HepG2 (cell line): Measurements from ENCODE around the gene NUP88. TPM values are rescaled to one million over a fixed set of nuclear protein-coding genes. Genes with fewer than 3 reads are reported as not detected.
A peak's percentile ranks its signal among the peaks of the same experiment; 100 is the strongest.

Experiments used
- CBFB ChIP-seq: sonication (generic); formaldehyde crosslinking; IDR thresholded peaks from 2 replicates; pipeline ENCODE4 v1.4.0; 2020; ENCODE audit warnings: missing genetic modification reagents
- FOXA3 ChIP-seq: IDR thresholded peaks from 2 replicates; pipeline ENCODE4 v1.6.1; 2016; ENCODE audit warnings: missing genetic modification reagents, missing compliant biosample characterization
- IRF1 ChIP-seq: sonication (generic); formaldehyde crosslinking; IDR thresholded peaks from 2 replicates; pipeline ENCODE4 v1.4.0; 2020; ENCODE audit warnings: low read depth, mild to moderate bottlenecking, missing genetic modification reagents
- JUNB ChIP-seq: sonication (generic); formaldehyde crosslinking; IDR thresholded peaks from 2 replicates; pipeline ENCODE4 v1.8.0; 2022; ENCODE audit warnings: missing genetic modification reagents, mild to moderate bottlenecking, borderline replicate concordance
- MLXIP ChIP-seq: sonication (generic); formaldehyde crosslinking; IDR thresholded peaks from 2 replicates; pipeline ENCODE4 v1.9.0; 2021; ENCODE audit warnings: missing genetic modification reagents, borderline replicate concordance
- PPARG ChIP-seq: conservative IDR thresholded peaks from 2 replicates; pipeline ENCODE4 v1.6.1; 2016; ENCODE audit warnings: missing biosample characterization, missing genetic modification reagents
- SMAD9 ChIP-seq: sonication (generic); formaldehyde crosslinking; IDR thresholded peaks from 2 replicates; pipeline ENCODE4 v1.5.1; 2020; ENCODE audit warnings: mild to moderate bottlenecking, missing genetic modification reagents
- SOX6 ChIP-seq, 2 experiments: fragments of 450-650 bp in 1 of 2; sonication (generic) in 1 of 2; formaldehyde crosslinking in 1 of 2; IDR thresholded peaks; 2 replicates each; pipeline versions ENCODE4 v1.4.0 to v1.6.1; 2017 to 2020; ENCODE audit warnings: antibody characterized with exemption in 1 of 2, mild to moderate bottlenecking in 1 of 2, missing genetic modification reagents in 1 of 2
- TCF12 ChIP-seq, 2 experiments: fragments of 450-650 bp in 1 of 2; sonication (generic) in 1 of 2; formaldehyde crosslinking in 1 of 2; IDR thresholded peaks; 2 replicates each; pipeline versions ENCODE4 v1.6.1 to v1.8.0; 2017 to 2022; ENCODE audit warnings: antibody characterized with exemption in 1 of 2, mild to moderate bottlenecking in 1 of 2, missing genetic modification reagents in 1 of 2, moderate library complexity in 1 of 2
- U2AF1 ChIP-seq: fragments of 200-400 bp; formaldehyde crosslinking; optimal IDR thresholded peaks from 2 replicates; pipeline ENCODE3; 2017; ENCODE audit warnings: mild to moderate bottlenecking, low read depth, low read length
- WIZ ChIP-seq: sonication (generic); formaldehyde crosslinking; IDR thresholded peaks from 2 replicates; pipeline ENCODE4 v1.5.1; 2020; ENCODE audit warnings: mild to moderate bottlenecking, missing genetic modification reagents
- ZFAT ChIP-seq: sonication (generic); formaldehyde crosslinking; conservative IDR thresholded peaks from 2 replicates; pipeline ENCODE4 v1.8.1; 2023; ENCODE audit warnings: missing genetic modification reagents, inconsistent platforms
- ZFP1 ChIP-seq: IDR thresholded peaks from 2 replicates; pipeline ENCODE4 v1.6.1; 2016
- ZNF101 ChIP-seq: sonication (generic); formaldehyde crosslinking; IDR thresholded peaks from 2 replicates; pipeline ENCODE4 v1.4.0; 2020; ENCODE audit warnings: mild to moderate bottlenecking, low read depth, missing genetic modification reagents, borderline replicate concordance
- ZNF329 ChIP-seq: sonication (generic); formaldehyde crosslinking; IDR thresholded peaks from 2 replicates; pipeline ENCODE4 v1.9.0; 2021; ENCODE audit warnings: low read depth, mild to moderate bottlenecking, missing genetic modification reagents
- ZNF343 ChIP-seq: sonication (generic); formaldehyde crosslinking; IDR thresholded peaks from 2 replicates; pipeline ENCODE4 v1.4.0; 2020; ENCODE audit warnings: mild to moderate bottlenecking, missing genetic modification reagents
- ZNF629 ChIP-seq: sonication (generic); formaldehyde crosslinking; conservative IDR thresholded peaks from 2 replicates; pipeline ENCODE4 v1.5.0; 2020; ENCODE audit warnings: missing genetic modification reagents
- ZNF713 ChIP-seq: sonication (generic); formaldehyde crosslinking; IDR thresholded peaks from 2 replicates; pipeline ENCODE4 v1.4.0; 2020; ENCODE audit warnings: mild to moderate bottlenecking, missing genetic modification reagents
- polyA plus RNA-seq, 8 experiments: library from polyadenylated mRNA; depleted of rRNA in 3 of 8; stranded (reverse) in 7 of 8; unstranded in 1 of 8; fragments of >200 nt; fragmentation: Illumina TruSeq in 4 of 8; extraction: Trizol in 4 of 8; gene quantifications; 2 replicates each; pipeline versions ENCODE4 v1.2.1 to v1.2.3, GENCODE V29; 2011 to 2016; ENCODE audit warnings: low read depth in 4 of 8, missing spikeins in 1 of 8, mixed read lengths in 1 of 8; ENCODE audit not compliant: insufficient read depth in 1 of 8
- total RNA-seq, 5 experiments: library from RNA; depleted of rRNA; stranded (reverse); fragments of >200 nt; fragmentation: Illumina TruSeq; extraction: Trizol; gene quantifications; 2 replicates each; pipeline ENCODE4 v1.2.3, GENCODE V29; 2016; ENCODE audit warnings: low read depth in 1 of 5
- TF ChIP-seq, protein P1 (sequence below): sonication (generic); formaldehyde crosslinking; IDR thresholded peaks from 2 replicates; pipeline ENCODE4 v1.5.0; 2020; ENCODE audit warnings: mild to moderate bottlenecking, missing genetic modification reagents
- TF ChIP-seq, protein P2 (sequence below): sonication (generic); formaldehyde crosslinking; IDR thresholded peaks from 2 replicates; pipeline ENCODE4 v1.4.0; 2020; ENCODE audit warnings: mild to moderate bottlenecking, missing genetic modification reagents
- TF ChIP-seq, protein P3 (sequence below): sonication (generic); formaldehyde crosslinking; conservative IDR thresholded peaks from 2 replicates; pipeline ENCODE4 v1.4.0; 2020; ENCODE audit warnings: missing genetic modification reagents

The NUP88 gene
- total and polyA plus RNA-seq, 2 of the 13 experiments (the other 11 are each of a cell fraction or from before 2014, with no cell fraction given) = 48.2 to 130 TPM

GRCh38 chr17:5438716-5439445, 19.4 kb upstream of the NUP88 start, which contains the start of gene C1QBP (continued):
- no peak; the same call in 1 of the 2 replicates for TF ChIP-seq MLXIP (CRISPR knock-in tag)
- no peak; the same call in 1 of the 2 replicates for TF ChIP-seq ZFAT
- TF ChIP-seq PPARG = peak; percentile 55
- TF ChIP-seq FOXA3 (CRISPR knock-in tag) = peak; percentile 42; the same call in 1 of the 2 replicates
- TF ChIP-seq, protein P1, sequence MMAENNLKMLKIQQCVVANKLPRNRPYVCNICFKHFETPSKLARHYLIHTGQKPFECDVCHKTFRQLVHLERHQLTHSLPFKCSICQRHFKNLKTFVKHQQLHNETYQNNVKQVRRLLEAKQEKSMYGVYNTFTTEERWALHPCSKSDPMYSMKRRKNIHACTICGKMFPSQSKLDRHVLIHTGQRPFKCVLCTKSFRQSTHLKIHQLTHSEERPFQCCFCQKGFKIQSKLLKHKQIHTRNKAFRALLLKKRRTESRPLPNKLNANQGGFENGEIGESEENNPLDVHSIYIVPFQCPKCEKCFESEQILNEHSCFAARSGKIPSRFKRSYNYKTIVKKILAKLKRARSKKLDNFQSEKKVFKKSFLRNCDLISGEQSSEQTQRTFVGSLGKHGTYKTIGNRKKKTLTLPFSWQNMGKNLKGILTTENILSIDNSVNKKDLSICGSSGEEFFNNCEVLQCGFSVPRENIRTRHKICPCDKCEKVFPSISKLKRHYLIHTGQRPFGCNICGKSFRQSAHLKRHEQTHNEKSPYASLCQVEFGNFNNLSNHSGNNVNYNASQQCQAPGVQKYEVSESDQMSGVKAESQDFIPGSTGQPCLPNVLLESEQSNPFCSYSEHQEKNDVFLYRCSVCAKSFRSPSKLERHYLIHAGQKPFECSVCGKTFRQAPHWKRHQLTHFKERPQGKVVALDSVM (CRISPR knock-in tag) = peak; percentile 82
- peak; percentile 48; the same call in 1 of the 2 replicates for TF ChIP-seq CBFB
- TF ChIP-seq U2AF1 = peak; percentile 51
- TF ChIP-seq, protein P2, sequence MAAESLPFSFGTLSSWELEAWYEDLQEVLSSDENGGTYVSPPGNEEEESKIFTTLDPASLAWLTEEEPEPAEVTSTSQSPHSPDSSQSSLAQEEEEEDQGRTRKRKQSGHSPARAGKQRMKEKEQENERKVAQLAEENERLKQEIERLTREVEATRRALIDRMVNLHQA (CRISPR knock-in tag) = no peak
- 0 out of 2 replicates have a peak, but pooled peaks have one; percentile 94 for TF ChIP-seq ZNF713
- peak; percentile 46; the same call in 1 of the 2 replicates for TF ChIP-seq ZNF629 (CRISPR knock-in tag)
- peak; percentile 77; the same call in 1 of the 2 replicates for TF ChIP-seq WIZ (CRISPR knock-in tag)
- no peak for TF ChIP-seq TCF12 (IDR thresholded peaks at IDR 0.05)
- peak; percentile 91 for TF ChIP-seq TCF12 (CRISPR knock-in tag; IDR thresholded peaks at IDR 0.05)
- TF ChIP-seq ZNF101 = no peak
- peak; percentile 79 for TF ChIP-seq JUNB (CRISPR knock-in tag)
- no peak for TF ChIP-seq SMAD9 (CRISPR knock-in tag)
- no peak for TF ChIP-seq IRF1 (CRISPR knock-in tag)
- no peak for TF ChIP-seq ZFP1
- no peak for TF ChIP-seq SOX6 (IDR thresholded peaks at IDR 0.05)
- TF ChIP-seq SOX6 (CRISPR knock-in tag; IDR thresholded peaks at IDR 0.05) = peak; percentile 74
- TF ChIP-seq ZNF329 (CRISPR knock-in tag) = no peak; the same call in 1 of the 2 replicates
- TF ChIP-seq, protein P3, sequence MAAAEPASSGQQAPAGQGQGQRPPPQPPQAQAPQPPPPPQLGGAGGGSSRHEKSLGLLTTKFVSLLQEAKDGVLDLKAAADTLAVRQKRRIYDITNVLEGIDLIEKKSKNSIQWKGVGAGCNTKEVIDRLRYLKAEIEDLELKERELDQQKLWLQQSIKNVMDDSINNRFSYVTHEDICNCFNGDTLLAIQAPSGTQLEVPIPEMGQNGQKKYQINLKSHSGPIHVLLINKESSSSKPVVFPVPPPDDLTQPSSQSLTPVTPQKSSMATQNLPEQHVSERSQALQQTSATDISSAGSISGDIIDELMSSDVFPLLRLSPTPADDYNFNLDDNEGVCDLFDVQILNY = peak; percentile 60
- 0 out of 2 replicates have a peak, but pooled peaks have one; percentile 23 for TF ChIP-seq ZNF343 (CRISPR knock-in tag)
